NCI-H2081 (cell line): ENCODE data around the gene TIMP3.
"Not testable (repeated sequence)": the region's sequence is repeated elsewhere in the genome, so short reads cannot be mapped to it uniquely, and the experiment has no call there.

Experiments used
- DNase-seq, 2 experiments: peaks; one replicate each; lab custom pipeline; 2025; lab: John Stamatoyannopoulos, UW

The TIMP3 gene

GRCh38 chr22:32801537-32802236 lies at the start of gene TIMP3:
Gene TIMP3, plus strand, starts transcription at chr22:32801705. Its CDS starts 297 bp downstream, at chr22:32802002.
- no peak for DNase-seq

- no peak for DNase-seq
These were observed 49.2 kb upstream of the TIMP3 start for GRCh38 chr22:32752326-32752725.

- DNase-seq = no peak
These were observed 48.5 kb upstream of the TIMP3 start for GRCh38 chr22:32752816-32753520.

- no peak for DNase-seq
These were observed 47.9 kb upstream of the TIMP3 start for GRCh38 chr22:32753591-32753990.

- DNase-seq = no peak
These were observed 47.0 kb upstream of the TIMP3 start for GRCh38 chr22:32754413-32755041.

GRCh38 chr22:32757086-32757762 lies 44.3 kb upstream of the TIMP3 start:
- not testable (repeated sequence) for DNase-seq

- no peak for DNase-seq
These were observed 42.6 kb upstream of the TIMP3 start for GRCh38 chr22:32758866-32759385.

GRCh38 chr22:32760396-32760795 lies 41.1 kb upstream of the TIMP3 start:
- no peak for DNase-seq

GRCh38 chr22:32760815-32761214 lies 40.7 kb upstream of the TIMP3 start:
- DNase-seq = no peak

- no peak for DNase-seq
These were observed 40.1 kb upstream of the TIMP3 start for GRCh38 chr22:32761251-32761903.

GRCh38 chr22:32764330-32765131 lies 37.0 kb upstream of the TIMP3 start:
- no peak for DNase-seq

- no peak for DNase-seq
These were observed 36.3 kb upstream of the TIMP3 start for GRCh38 chr22:32765132-32765618.

- no peak for DNase-seq
These were observed 29.7 kb upstream of the TIMP3 start for GRCh38 chr22:32771756-32772155.

- DNase-seq = no peak
These were observed 25.5 kb upstream of the TIMP3 start for GRCh38 chr22:32775957-32776356.

GRCh38 chr22:32776397-32776796 lies 25.1 kb upstream of the TIMP3 start:
- no peak for DNase-seq

GRCh38 chr22:32776802-32777201 lies 24.7 kb upstream of the TIMP3 start:
- no peak for DNase-seq

GRCh38 chr22:32777987-32778386 lies 23.5 kb upstream of the TIMP3 start:
- no peak for DNase-seq

- no peak for DNase-seq
These were observed 20.7 kb upstream of the TIMP3 start for GRCh38 chr22:32780726-32781310.

- DNase-seq = no peak
These were observed 19.8 kb upstream of the TIMP3 start for GRCh38 chr22:32781695-32782094.

GRCh38 chr22:32785321-32786026 lies 16.0 kb upstream of the TIMP3 start:
- no peak for DNase-seq
